AG09309 (cell line): ENCODE data around the gene ZNF213.

Experiments used
- DNase-seq: peaks from one replicate; pipeline ENCODE4 v3.0.0-alpha.2; 2010; ENCODE audit warnings: low read depth
- H3K4me3 ChIP-seq: 2 replicates; pipeline ENCODE4 v1.5.1; 2011; ENCODE audit warnings: mild to moderate bottlenecking, low read depth, low read length, moderate library complexity; ENCODE audit not compliant: control insufficient read depth
- TF ChIP-seq, protein P1 (sequence below): IDR thresholded peaks from 2 replicates; pipeline ENCODE4 v1.5.1; 2011; ENCODE audit warnings: mild to moderate bottlenecking, low read depth, low read length, inconsistent platforms; ENCODE audit not compliant: insufficient read depth, control insufficient read depth; ENCODE audit errors: missing control alignments

ZNF213 gene

DNA sequence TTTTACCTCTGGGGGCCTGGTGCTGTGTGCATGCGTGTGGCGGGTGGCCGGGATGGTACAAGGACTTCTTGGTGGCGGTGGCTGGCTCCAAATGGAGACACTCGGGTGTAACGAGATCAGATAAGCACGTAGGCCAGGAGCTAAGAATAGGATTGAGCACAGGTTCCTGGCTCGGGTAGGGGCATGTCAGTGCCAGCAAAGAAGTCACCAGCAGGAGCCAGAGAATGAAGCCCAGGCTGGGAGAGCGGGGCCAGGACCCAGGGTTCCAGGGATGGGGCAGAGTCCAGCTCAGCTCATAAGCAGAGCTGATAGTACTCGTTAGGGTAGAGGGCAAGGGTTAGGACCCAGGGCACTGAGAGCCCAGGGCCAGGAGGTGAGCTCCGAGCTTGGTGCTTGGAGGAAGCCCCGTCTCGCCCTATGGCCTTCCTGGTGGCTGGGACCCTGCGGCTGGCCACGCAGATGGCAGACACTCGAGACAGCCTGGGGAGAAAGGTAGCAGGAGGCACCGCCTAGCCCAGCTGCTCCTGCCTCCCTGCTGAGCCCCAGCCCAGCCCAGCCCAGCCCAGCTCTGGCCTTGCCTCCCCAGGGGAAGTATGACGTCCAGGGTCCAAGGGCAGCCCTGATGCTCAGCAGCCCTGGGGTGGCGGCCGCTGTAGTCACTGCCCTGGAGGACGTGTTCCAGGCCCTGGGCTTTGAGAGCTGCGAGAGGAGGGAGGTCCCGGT lies 8.9 kb downstream of the ZNF213 start:
- DNase-seq: no peak
- no peak overlapping the region for H3K4me3 ChIP-seq
- TF ChIP-seq, protein P1, sequence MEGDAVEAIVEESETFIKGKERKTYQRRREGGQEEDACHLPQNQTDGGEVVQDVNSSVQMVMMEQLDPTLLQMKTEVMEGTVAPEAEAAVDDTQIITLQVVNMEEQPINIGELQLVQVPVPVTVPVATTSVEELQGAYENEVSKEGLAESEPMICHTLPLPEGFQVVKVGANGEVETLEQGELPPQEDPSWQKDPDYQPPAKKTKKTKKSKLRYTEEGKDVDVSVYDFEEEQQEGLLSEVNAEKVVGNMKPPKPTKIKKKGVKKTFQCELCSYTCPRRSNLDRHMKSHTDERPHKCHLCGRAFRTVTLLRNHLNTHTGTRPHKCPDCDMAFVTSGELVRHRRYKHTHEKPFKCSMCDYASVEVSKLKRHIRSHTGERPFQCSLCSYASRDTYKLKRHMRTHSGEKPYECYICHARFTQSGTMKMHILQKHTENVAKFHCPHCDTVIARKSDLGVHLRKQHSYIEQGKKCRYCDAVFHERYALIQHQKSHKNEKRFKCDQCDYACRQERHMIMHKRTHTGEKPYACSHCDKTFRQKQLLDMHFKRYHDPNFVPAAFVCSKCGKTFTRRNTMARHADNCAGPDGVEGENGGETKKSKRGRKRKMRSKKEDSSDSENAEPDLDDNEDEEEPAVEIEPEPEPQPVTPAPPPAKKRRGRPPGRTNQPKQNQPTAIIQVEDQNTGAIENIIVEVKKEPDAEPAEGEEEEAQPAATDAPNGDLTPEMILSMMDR: no peak

DNA sequence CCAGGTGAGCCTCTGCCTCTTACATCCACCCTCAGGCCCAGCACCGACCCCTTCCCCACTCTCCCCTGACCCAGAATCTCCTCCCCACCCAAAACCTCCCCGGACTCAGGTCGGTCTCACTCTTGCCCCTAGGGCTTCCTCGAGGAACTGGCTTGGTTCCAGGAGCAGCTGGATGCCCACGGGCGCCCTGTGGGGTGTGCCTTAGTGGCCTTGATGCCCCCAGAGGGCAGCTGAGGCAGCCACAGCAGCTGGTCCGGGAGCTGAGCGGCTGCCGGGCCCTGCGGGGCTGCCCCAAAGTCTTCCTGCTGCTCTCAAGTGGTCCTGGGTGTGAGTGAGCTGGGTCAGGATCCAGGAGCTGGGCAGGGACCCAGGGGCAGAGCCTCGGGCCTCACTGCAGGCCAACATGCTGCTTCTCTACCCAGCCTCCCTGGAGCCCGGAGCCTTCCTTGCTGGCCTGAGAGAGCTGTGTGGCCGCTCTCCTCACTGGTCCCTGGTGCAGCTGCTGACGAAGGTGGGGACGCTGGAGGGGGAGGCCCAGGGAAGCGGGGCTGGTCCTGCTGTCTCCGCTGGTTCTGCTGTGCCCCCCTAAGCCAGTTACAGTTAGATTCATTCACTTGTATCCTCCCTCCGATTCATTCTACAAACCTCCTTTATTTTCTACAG lies 9.6 kb downstream of the ZNF213 start:
- DNase-seq: no peak
- TF ChIP-seq, protein P1: no peak
- no peak overlapping the region for H3K4me3 ChIP-seq

DNA sequence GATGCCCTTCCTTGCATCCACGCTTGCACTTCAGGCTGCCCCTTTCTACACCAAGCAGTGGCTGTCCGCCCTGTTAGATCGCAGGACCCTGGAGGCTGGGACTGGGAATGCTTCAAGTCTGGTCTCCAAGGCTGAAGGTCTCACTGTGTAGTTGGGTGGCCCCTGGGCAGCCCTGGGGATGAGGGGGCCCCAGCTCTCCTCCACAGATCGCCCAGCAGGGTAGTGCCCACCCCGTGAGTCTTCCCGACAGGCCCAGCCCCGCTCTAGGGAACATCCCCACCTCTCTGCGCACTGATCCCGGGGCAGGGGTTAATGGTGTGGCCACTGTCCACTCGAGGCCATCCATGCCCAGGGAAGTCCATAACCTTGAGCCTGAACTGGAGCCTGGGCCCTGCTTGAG lies 10.3 kb downstream of the ZNF213 start:
- no peak overlapping the region for H3K4me3 ChIP-seq
- DNase-seq: no peak
- TF ChIP-seq, protein P1: no peak

DNA sequence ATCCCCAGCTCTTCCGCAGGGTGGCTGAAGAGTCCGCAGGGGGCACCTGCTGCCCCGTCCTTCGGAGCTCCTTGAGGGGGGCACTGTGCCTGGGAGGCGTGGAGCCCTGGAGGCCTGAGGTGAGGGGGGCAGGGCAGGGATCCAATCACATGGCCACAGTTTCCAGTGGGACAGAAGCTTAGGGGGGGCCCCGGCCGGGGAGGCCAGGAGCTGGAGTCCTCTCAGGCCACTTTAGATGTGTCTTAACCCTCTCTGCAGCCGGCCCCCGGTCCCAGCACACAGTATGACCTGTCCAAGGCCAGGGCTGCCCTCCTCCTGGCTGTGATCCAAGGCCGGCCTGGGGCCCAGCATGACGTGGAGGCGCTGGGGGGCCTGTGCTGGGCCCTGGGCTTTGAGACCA lies 10.8 kb downstream of the ZNF213 start:
- TF ChIP-seq, protein P1: no peak
- no peak for DNase-seq
- H3K4me3 ChIP-seq: no peak overlapping the region

DNA sequence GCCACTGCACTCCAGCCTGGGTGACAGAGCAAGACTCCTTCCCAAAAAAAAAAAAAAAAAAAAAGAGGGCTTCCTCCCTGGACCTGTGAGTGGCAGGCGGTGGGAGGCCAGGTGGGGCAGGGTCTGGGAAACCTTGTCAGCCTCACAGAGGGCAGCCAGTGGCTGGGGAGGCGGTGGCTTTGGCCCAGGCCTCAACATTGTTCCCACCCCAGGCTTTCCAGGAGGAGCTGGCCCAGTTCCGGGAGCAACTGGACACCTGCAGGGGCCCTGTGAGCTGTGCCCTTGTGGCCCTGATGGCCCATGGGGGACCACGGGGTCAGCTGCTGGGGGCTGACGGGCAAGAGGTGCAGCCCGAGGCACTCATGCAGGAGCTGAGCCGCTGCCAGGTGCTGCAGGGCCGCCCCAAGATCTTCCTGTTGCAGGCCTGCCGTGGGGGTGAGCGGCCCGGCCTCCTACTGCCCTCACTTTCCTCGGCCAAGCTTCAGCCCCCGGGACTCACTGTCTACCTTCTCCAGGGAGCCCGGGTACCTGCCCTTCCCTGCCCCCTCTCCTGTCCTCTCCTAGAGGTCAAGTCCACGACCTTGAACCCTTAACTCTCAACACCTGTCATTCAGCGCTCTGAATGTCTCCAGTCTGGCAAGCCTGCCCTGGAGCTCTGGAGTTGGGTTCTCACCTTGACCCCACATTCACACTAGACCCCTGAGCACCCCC lies 12.4 kb downstream of the ZNF213 start:
- no peak overlapping the region for H3K4me3 ChIP-seq
- DNase-seq: no peak
- TF ChIP-seq, protein P1: no peak

DNA sequence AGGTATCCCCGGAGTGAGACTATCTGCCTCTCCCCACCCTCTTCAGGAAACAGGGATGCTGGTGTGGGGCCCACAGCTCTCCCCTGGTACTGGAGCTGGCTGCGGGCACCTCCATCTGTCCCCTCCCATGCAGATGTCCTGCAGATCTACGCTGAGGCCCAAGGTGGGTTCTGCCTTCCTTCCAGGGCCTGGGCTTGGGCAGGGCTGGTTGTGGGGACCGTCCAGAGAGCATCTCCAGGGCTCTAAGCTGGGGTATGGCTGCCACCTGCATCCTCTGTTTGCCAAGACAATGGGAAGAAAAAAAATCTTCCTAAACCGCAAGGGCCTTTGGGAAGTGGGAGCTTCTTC lies 12.9 kb downstream of the ZNF213 start:
- H3K4me3 ChIP-seq: no peak overlapping the region
- no peak for DNase-seq
- TF ChIP-seq, protein P1: no peak
